Endometrium (tissue), 2 donors: Measurements from ENCODE around the gene CCDC186.

ENCODE experiments used
- FAIRE-seq: peaks from 2 replicates; lab custom pipeline; 2012; peaks lifted over from hg19 to GRCh38; lab: Jason Lieb, UNC
- donor health status: control.
- donor health status: control.

CCDC186 gene

DNA sequence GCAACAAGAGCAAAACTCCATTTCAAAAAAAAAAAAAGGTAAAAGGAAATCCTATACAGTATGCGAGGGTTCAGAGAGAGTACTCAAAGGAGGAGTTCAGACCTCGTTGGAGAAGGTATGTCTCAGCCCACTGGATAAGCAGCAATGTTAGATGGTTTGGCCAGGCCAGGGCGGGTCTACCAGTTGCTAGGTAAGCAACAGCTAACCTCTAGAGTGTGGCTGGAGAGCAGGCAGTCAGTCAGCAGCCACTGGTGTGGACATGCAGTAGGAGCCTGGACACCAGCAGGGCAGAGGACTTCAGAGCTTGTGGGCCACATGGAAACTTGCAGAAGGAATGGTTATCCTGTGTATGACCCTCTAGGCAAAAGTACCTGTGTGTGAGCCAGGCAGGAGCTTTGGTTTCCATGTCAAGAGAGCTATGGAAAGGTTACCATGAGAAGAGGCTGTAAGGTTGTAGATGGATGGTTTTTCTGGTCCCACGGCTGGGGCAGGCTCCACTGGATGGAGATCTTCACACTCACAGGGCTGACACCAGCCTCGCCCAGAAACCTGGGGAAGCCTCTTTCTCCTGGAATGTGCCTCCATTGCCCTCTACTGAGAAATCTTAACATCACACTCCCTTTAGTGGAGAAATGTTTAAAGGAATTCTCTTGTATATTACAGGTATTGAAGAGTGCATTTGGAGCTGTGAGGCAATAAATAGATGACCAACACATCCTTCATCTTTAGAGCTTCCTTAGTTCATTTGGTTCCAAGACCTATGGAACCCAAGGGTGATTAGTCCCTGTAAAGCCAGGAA is 63.6 kb downstream of the CCDC186 start:
- FAIRE-seq, result no peak

DNA sequence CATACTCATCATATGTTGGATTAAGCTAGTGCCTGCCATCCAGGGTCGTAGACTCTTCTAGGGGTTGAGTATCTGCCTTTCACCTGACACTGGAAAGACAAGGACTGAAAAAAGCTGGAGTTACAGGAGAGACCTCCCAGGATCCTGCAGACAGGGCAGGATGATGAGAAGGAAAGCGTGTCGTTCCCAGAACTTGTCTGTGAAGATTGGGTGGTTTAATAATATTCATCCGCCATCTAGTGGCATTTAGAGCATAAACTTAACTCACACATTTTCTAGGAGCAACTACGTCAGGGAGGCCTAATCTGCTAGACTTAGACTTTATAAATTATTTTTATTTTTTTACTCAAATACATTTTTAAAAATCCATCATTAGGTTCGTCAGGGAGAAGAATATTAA is 70.7 kb downstream of the CCDC186 start:
- FAIRE-seq, result peak; percentile 82

DNA sequence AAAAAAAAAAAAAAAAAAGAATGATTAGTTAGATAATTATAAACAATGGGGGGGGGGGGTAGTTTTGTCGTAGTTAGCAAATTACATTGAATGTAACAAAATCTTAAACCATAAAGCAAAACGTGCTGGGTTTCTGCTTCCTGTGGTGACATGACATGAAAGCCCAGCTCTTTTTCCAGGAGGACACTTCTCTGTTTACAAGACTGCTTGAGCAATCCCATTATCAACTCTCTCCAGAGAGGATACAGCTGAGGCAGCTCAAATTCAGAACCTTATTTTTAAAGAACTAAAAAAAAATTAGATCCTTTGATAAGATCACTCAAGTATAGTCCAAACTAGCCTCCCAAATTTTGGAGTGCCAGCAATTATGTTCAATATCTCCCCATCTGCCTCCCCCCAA is 71.7 kb downstream of the CCDC186 start:
- no peak for FAIRE-seq

DNA sequence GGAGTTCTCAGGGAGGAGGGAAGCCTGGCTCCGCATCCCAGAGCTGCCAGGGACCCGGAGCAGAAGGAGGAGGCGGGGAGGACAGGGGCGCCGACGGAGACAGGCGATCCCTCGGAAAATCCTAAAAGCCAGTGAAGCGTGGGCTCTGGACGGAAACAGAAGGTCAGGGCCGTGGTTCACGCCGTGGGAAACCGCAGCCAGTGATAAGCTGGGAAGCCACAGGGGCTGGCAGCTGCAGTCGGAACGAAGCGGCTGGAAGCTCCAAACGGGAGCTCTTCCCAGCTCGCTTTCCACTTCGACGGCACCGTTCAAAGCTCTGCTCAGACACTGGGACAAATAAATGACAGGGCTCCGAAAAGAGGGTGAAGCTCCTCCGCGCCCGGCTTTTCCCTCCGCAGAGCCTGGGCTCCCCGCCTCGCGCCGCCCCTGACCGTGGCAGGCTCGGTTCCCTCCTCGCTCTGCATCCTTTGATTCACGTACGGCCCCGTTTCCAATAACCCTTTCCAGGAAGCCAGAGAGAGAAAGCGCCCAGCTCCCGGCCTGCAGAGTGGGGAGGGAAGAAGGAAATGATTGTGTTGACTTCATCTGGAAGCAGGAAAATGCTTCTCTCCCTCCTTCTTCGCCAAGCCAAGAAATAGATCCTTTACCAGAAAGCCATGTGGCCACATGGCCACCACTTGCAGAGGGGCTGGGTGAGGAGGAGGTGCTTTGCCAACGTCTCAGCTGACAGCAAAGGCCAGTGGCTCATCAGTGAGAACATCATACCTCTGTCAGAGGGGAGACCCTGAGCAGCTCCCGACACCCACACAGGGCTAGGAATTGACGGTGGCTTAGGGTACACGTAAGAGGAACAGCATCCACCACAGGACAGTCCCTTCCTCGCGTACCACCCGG is 72.9 kb downstream of the CCDC186 start:
- no peak for FAIRE-seq

DNA sequence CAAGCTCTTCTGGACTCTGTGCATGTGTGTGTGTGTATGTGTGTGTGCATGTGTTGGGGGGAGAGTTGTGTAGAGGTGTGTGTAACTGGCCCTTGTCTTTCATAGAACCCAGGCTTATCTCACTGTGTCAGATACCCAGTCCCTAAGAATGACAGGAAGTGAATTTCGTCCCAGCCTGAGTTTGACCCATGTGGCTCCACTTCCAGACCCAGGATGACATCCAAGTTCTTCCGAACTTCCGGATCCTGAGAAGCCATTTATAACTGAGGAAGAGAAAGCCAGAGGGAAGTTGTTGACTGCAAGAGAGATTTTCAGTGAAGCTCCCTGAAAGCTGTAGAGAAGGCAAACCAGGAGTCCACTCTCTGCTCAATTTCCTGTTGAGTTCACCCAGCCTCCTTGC is 77.1 kb downstream of the CCDC186 start:
- no peak for FAIRE-seq

DNA sequence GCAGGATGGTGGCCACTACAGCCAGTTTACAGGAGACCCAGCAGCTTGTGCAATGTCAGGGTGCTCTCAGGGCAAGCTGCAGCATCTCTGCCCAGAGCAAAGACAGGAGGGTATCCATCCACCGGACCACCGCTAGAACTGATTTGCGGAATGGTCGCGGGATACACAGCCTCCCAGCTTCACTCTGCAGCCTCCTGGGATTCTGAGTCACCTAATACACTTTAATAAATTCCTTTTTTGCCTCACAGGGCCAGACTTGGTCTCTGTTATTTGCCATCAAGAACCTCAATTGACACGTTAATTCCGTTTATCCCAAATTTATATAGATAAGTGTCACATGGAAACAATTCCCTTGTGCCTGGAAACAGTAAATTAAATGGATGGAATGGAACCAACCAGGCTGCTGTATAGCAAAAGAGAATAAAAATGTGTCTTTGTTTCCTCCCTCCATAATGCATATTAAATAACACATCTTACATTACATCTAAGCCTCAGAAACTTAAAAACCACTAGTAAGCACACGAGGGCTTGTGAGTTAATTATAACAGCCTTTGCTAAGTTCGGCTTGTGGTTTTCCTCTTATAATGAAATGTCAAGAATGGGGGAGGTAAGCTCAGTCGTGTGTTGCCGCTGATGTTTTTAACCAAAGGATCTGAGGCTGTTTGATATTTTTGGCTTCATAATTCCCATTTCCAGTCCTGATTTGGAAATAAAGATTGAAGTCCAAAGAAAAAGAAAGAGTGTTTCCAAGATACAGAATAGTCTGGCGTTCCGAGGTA is 78.3 kb downstream of the CCDC186 start:
- no peak for FAIRE-seq

DNA sequence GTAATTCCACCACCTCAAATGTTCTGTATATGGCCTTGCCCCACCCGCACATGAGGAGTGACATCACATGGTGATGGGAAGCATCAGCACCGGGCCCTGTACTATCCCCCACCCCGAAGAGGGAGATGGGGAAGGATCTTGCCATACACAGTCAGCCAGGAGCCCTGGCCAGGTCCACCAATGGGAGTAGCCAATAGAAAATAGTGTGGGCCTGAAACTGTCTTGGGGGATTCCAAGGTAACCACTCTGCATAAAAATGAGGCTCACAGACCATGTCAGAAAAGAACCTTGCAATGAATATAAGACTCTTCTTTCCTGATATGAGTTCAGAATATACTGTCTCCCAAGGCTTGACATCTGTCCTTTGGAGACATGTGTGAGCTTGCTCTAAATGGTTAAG is 79.2 kb downstream of the CCDC186 start:
- FAIRE-seq, result no peak

DNA sequence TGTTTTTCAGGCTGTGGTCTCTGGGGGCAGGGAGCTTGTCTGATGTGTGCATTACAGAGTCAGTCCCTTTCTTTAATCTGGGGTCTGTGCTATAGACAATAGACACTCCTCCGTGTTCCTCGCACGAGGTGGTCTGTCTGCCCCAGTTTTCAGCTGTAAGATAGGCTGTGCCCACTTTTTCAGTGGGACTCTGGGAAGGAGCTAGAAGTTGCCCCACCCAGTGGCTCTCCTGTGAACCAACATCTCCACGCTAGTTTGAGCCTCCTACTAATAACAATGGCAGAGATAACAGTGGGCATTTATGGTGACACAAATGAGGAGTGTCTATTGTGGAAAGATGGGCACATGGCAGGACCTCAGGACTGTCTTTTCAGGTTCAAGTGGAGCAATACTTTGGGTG is 86.3 kb downstream of the CCDC186 start:
- FAIRE-seq, result no peak

DNA sequence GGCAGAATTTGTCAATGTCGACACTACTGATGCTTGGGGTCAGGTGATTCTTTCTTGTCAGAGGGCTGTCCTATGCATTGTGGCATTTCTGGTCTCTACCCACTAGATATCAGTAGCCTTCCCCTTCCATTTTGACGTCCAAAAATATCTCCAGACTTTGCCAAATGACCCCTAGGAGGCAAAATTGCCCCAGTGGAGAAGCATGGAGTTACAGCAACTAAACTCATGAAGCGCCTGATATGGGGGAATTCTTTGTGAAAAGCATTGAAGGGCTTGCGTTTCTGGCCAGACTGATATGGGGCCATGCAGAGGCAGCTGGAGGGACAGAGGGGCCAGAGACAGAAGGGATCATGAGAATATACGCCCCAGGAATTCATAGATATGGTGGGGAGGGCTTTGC is 86.7 kb downstream of the CCDC186 start:
- FAIRE-seq, result no peak

DNA sequence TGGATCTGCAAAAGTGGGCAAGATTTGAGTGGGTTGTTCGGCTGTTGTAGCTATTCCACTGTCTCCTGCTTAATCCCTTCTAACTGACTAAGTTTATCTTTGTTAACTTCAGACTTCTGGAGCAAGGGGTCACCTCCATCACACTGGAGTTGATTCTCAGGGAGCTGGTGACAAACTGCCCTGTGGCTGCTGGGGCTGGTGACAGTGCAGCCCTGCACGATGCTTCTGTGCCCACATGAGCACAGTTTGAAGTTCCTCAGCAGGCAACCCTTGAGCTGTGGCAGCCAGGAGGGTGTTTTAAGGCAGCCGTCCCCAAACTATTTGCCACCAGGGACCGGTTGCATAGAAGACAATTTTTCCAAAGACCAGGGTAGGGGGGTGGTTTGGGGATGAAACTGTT is 89.8 kb downstream of the CCDC186 start:
- FAIRE-seq, result no peak

DNA sequence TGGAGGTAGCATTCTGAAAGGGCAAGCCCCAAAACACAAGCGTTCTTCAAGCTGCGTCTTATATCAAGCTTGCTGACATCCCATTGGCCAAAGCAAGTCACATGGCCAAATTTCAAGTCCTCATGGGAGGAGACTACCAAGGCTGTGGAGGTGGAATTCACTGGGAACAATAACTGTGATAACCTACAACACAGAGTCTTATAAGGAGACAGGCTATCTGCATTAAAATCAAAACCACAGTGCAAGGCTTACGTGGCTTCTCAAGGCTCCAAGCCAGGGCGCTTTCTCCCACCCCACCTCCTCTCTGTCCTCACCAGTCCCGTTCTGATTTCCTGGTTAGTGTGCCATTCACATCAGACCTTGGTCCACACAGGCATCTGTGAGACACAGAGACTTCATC is 91.0 kb downstream of the CCDC186 start:
- no peak for FAIRE-seq

DNA sequence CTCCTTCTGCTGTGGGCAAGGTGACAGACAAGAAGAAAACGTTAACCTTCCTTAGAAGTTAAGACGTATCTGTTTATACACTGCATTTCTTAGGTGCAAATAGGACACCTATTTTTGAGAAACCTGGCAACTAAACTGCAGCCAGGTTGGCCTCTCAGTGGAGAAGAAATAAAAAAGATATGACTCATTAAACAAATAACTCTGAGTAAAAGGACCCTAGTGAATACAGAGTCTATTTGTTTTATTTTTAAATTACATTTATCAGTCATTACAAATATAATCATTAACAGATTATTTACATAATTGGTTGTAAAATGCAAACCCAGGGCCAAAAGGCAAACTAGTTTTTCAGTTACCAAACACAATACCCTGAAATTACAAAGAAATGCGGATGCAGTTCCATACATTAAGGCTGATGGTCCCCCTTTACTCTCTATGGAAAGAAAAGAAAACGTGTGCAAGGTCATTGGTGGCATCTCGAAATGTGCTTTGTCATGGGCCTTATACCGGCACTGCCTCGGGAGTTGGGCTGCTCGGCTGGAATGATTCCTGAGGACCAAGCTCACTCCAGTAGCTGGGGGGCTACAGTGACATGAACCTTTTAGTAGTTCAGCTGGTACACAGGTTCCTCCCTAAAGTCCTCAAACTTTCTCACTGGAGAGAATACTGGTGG is 92.0 kb downstream of the CCDC186 start:
- FAIRE-seq, result no peak

DNA sequence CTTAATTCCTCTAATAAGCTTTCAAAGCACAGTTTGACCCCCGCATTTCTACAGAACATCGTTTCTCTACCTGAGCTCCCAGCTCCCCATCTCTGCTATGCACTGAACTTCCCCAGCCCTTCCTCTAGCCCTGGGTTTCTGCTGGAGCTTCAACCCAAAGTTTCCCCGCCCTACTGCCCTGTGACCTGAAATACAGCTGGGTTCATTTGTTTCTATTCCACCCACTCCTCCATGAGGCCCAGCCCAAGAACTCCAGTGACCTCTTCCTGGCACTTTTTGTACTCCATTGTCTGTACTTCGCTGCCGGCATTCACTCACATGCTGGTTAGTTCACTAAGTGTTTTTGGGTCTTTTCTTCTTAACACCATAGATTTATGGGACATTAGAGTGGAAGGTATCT is 94.6 kb downstream of the CCDC186 start:
- no peak for FAIRE-seq

DNA sequence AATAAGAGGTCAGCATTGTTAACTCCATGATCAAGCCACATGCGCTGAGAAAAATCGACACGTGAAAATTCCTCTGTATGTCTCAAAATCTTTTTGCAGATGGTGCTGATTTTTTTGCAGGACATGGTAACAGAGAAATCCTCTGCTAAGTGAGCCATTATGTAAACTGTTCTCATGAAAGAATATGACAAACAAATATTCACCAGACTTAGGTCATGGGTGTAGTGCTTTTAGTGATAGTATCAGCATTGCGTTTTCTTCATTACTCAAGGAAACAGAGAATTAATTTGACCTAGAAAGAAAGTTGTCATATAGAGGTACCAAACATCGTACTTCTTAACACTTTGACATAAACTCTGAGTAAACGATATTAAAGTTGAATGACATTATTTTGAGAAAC is 95.7 kb downstream of the CCDC186 start:
- no peak for FAIRE-seq

DNA sequence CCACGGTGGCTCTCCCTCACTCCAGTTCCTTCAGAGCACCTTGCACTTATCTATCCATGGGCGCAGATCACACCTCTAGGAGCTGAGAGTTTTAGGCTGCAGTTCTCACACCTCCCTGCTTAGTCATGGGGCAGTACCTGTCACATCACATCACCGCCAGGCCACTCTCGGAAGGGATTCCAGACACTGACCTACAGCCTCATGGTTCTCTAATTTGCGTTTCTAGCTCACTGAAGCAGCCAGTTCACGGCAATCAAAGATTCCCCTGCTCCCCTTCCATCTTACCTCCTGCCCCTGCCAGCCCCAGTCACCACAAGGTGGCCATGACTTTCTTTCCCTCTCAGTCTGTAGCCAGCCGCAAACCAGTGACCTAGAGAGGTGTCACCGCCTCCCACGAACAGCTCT is 96.2 kb downstream of the CCDC186 start:
- no peak for FAIRE-seq

DNA sequence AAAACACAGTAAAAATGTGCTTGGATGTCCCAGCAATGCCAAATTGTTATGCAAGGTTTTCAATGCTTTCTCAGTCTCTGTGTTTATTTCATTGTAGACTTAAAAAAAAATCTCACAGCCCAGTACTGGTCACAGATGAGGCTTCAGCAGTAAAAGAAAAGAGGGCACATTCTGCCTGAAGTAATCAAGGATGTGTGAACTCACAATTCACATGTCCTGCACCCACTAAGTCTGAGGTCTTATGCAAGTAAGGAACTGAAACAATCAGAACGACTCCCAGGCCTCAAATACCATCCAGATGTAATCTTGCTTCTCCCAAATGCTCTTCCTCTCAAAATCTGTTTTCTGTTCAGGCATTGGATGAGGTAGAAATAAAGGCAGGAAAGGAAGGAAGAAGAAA is 96.7 kb downstream of the CCDC186 start:
- FAIRE-seq, result no peak

DNA sequence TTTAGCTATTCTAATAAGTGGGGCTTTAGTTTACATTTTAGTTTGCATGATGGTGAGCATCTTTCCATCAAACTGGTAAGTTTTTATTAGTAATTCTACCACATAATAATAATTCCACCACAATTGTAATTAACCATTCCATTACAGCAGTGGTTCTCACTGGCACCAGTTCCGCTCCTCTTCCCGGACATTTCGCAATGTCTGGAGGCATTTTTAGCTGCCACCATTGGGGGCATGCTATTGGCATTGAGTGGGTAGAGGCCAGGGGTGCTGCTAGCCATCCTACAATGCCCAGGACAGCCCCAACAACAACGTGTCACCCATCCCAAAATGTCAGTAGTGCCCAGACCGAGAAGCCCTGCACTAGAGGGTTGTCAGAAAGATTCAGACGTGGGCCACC is 98.9 kb downstream of the CCDC186 start:
- FAIRE-seq, result no peak

DNA sequence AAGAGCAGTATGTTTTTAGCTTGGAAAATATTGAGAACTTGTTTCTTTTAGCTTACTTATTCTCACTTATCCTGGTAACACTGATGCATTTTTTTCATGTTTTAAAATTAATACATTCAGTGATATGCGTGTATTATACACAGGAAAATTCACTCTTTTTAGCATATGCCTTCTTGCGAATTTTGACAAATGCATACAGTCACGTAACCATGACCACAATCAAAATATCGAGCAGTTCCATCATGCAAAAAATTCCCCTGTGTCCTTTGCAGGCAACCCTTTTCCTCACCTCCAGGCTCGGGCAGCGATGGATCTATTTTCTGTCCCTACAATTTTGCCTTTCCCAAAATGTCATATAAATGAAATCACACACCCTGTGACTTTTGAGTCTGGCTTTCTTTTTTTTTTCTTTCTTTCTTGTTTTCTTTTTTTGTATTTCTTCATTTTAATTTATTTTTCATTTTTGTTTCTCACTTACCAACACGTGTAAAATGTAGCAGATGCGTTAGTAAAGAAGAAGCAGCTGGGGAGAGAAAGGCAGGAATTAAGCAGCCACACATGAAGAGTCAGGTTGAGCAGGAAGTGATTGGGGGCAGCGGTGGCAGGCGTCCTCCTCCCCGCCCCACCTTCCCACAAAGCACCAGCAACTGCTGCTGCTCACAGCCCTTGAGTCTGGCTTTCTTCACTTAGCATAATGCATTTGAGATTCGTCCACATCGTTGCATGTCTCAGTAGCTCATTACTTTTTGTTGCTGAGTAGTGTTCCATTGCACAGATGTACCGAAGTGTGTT is 100.4 kb downstream of the CCDC186 start:
- no peak for FAIRE-seq

DNA sequence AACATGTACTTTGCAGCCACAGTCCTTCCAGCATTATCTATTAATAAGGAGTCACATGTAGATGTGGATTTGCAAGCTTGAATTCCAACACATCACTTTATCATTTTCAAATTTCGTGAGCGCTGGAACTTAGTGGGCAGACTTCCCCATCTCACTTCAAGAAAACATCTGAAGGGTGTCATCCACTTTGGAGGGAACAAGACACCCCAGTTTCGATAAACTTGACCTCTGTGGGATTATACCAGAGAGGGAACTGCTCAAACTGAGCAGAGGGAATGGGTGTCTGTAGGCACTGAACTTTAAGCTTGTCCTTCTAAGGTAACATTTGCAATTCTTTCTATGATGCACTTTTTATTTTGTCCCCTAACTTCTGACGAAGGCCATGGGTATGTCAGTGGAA is 102.8 kb downstream of the CCDC186 start:
- no peak for FAIRE-seq
